Neural cell (in vitro differentiated cells): ENCODE results near the gene TOR1AIP2. TPM values are rescaled to one million over a fixed set of nuclear protein-coding genes. Genes with fewer than 3 reads are reported as not detected.

Experiments
- H2AFZ ChIP-seq: fragments of 200-600, 300-800 bp; sonication (generic), shearing (Covaris generic); 2 replicates; pipeline ENCODE4 v1.6.0; 2014; ENCODE audit warnings: low read depth, mild to moderate bottlenecking, antibody characterized with exemption, low read length, moderate library complexity
- H3F3A ChIP-seq: fragments of 200-600 bp; shearing (Covaris generic); 2 replicates; pipeline ENCODE4 v1.6.1; 2016; ENCODE audit warnings: mild to moderate bottlenecking, moderate library complexity, mixed read lengths, antibody characterized with exemption, low read length; ENCODE audit not compliant: insufficient read depth, poor library complexity, severe bottlenecking
- H3K27ac ChIP-seq: fragments of 200-600, 300-800 bp; sonication (generic), shearing (Covaris generic); 2 replicates; pipeline ENCODE4 v1.5.1; 2014; ENCODE audit warnings: mild to moderate bottlenecking, low read length, moderate library complexity
- H3K27me3 ChIP-seq: fragments of 300-800, 200-600 bp; sonication (generic), shearing (Covaris generic); 2 replicates; pipeline ENCODE4 v1.6.0; 2014; ENCODE audit warnings: mild to moderate bottlenecking, low read depth, low read length, moderate library complexity; ENCODE audit not compliant: insufficient read depth
- H3K36me3 ChIP-seq: fragments of 300-800, 200-600 bp; sonication (generic), shearing (Covaris generic); 2 replicates; pipeline ENCODE4 v1.5.1; 2014; ENCODE audit warnings: mild to moderate bottlenecking, antibody characterized with exemption, low read length, moderate library complexity; ENCODE audit not compliant: insufficient read depth
- H3K4me2 ChIP-seq: fragments of 300-800, 200-600 bp; sonication (generic), shearing (Covaris generic); 2 replicates; pipeline ENCODE4 v1.6.0; 2014; ENCODE audit warnings: mild to moderate bottlenecking, low read length
- H3K4me3 ChIP-seq: fragments of 300-800, 200-600 bp; sonication (generic), shearing (Covaris generic); 2 replicates; pipeline ENCODE4 v1.5.1; 2014; ENCODE audit warnings: mild to moderate bottlenecking, low read length, moderate library complexity
- H3K79me2 ChIP-seq: fragments of 200-600 bp; shearing (Covaris generic); replicated peaks from 2 replicates; pipeline ENCODE4 v1.6.0; 2014; ENCODE audit warnings: mild to moderate bottlenecking, low read length, moderate library complexity; ENCODE audit not compliant: insufficient read depth
- H3K9ac ChIP-seq: fragments of 300-800, 200-600 bp; sonication (generic), shearing (Covaris generic); 2 replicates; pipeline ENCODE4 v1.6.1; 2016; ENCODE audit warnings: mild to moderate bottlenecking, low read length, mixed read lengths
- H3K9me2 ChIP-seq: fragments of 200-600 bp; shearing (Covaris generic); 2 replicates; pipeline ENCODE4 v1.6.1; 2016; ENCODE audit warnings: mild to moderate bottlenecking, low read length, mixed read lengths; ENCODE audit not compliant: insufficient read depth
- H3K9me3 ChIP-seq: fragments of 200-600, 300-800 bp; sonication (generic), shearing (Covaris generic); 2 replicates; pipeline ENCODE4 v1.6.1; 2016; ENCODE audit warnings: mild to moderate bottlenecking, mixed run types, low read length, moderate library complexity, mixed read lengths
- H4K20me1 ChIP-seq: fragments of 200-600 bp; shearing (Covaris generic); 2 replicates; pipeline ENCODE4 v1.6.1; 2016; ENCODE audit warnings: mild to moderate bottlenecking, mixed run types; ENCODE audit not compliant: insufficient read depth
- EP300 ChIP-seq: fragments of 450-650 bp; conservative IDR thresholded peaks from 2 replicates; pipeline ENCODE4 v1.6.1; 2014; ENCODE audit warnings: antibody characterized with exemption, mild to moderate bottlenecking, moderate library complexity; ENCODE audit not compliant: poor library complexity, severe bottlenecking
- EZH2 ChIP-seq: fragments of 200-600, 300-800 bp; shearing (Covaris generic), sonication (generic); IDR thresholded peaks from 2 replicates; pipeline ENCODE4 v1.6.1; 2014; ENCODE audit warnings: antibody characterized with exemption, low read length, borderline replicate concordance, mild to moderate bottlenecking; ENCODE audit not compliant: insufficient read depth, poor library complexity, severe bottlenecking
- MXI1 ChIP-seq: fragments of 450-650 bp; conservative IDR thresholded peaks from 2 replicates; pipeline ENCODE4 v1.6.1; 2014; ENCODE audit warnings: antibody characterized with exemption, mild to moderate bottlenecking; ENCODE audit not compliant: poor library complexity, severe bottlenecking
- POLR2AphosphoS5 ChIP-seq: IDR thresholded peaks from 2 replicates; pipeline ENCODE4 v1.6.1; 2012
- RAD21 ChIP-seq: fragments of 450-650 bp; conservative IDR thresholded peaks from 2 replicates; pipeline ENCODE4 v1.6.1; 2014; ENCODE audit warnings: antibody characterized with exemption, mild to moderate bottlenecking, moderate library complexity
- SMC3 ChIP-seq: fragments of 450-650 bp; conservative IDR thresholded peaks from 2 replicates; pipeline ENCODE4 v1.6.1; 2014; ENCODE audit warnings: antibody characterized with exemption, mild to moderate bottlenecking, moderate library complexity; ENCODE audit not compliant: poor library complexity
- TAF1 ChIP-seq: IDR thresholded peaks from 2 replicates; pipeline ENCODE4 v1.6.1; 2012; ENCODE audit warnings: low read depth
- polyA plus RNA-seq: library from polyadenylated mRNA; depleted of rRNA; stranded (reverse); fragments of >200 nt; gene quantifications from 2 replicates; pipeline ENCODE4 v1.2.3, GENCODE V29; 2014
- TF ChIP-seq, protein P1 (sequence below): fragments of 450-650 bp; IDR thresholded peaks from 2 replicates; pipeline ENCODE4 v1.5.1; 2014; ENCODE audit warnings: antibody characterized with exemption, mild to moderate bottlenecking, moderate library complexity; ENCODE audit not compliant: poor library complexity, severe bottlenecking
- TF ChIP-seq, protein P2 (sequence below): IDR thresholded peaks from 2 replicates; pipeline ENCODE4 v1.6.1; 2012; ENCODE audit warnings: borderline replicate concordance

Gene TOR1AIP2
- polyA plus RNA-seq, 1 donor from 2014 or later: 44.7 TPM

DNA sequence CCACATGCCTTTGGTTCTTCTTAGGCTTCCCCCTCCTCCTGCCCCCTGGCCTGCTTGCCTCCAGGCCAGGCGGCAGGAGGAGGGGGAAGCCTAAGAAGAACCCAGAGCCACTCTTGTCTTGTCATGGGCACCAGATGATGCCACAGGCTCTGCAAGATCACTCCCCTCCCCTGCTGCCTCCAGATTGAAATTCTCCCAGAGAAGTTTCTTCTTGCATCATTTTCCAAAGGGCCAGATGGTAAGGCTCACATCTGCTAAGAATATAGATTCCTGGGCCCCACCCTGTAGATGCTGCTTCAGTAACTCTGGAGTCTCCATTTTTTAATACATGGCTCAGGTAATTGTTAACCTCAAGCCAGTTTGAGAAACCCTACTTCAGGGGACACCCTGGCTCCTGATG is 73.7 kb downstream of the TOR1AIP2 start:
- Histone ChIP-seq H3K9me2 (no peaks in the 10 kb centered on the region), H3K36me3 (no peaks in the 10 kb centered on the region), H2AFZ (no peak overlapping the region), H3K27me3 (no peaks in the 10 kb centered on the region), H4K20me1 (no peaks in the 10 kb centered on the region), H3K4me3 (no peak overlapping the region), H3K27ac (no peak overlapping the region), H3K4me2 (no peak overlapping the region), H3K9ac (no peak overlapping the region), H3F3A (no peaks in the 10 kb centered on the region), H3K79me2 (no peaks in the 10 kb centered on the region), H3K9me3 (no peaks in the 10 kb centered on the region)
- no peak for TF ChIP-seq RAD21
- no peak for TF ChIP-seq EZH2
- TF ChIP-seq, protein P1, sequence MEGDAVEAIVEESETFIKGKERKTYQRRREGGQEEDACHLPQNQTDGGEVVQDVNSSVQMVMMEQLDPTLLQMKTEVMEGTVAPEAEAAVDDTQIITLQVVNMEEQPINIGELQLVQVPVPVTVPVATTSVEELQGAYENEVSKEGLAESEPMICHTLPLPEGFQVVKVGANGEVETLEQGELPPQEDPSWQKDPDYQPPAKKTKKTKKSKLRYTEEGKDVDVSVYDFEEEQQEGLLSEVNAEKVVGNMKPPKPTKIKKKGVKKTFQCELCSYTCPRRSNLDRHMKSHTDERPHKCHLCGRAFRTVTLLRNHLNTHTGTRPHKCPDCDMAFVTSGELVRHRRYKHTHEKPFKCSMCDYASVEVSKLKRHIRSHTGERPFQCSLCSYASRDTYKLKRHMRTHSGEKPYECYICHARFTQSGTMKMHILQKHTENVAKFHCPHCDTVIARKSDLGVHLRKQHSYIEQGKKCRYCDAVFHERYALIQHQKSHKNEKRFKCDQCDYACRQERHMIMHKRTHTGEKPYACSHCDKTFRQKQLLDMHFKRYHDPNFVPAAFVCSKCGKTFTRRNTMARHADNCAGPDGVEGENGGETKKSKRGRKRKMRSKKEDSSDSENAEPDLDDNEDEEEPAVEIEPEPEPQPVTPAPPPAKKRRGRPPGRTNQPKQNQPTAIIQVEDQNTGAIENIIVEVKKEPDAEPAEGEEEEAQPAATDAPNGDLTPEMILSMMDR: no peak
- TF ChIP-seq POLR2AphosphoS5: no peak
- TF ChIP-seq, protein P2, sequence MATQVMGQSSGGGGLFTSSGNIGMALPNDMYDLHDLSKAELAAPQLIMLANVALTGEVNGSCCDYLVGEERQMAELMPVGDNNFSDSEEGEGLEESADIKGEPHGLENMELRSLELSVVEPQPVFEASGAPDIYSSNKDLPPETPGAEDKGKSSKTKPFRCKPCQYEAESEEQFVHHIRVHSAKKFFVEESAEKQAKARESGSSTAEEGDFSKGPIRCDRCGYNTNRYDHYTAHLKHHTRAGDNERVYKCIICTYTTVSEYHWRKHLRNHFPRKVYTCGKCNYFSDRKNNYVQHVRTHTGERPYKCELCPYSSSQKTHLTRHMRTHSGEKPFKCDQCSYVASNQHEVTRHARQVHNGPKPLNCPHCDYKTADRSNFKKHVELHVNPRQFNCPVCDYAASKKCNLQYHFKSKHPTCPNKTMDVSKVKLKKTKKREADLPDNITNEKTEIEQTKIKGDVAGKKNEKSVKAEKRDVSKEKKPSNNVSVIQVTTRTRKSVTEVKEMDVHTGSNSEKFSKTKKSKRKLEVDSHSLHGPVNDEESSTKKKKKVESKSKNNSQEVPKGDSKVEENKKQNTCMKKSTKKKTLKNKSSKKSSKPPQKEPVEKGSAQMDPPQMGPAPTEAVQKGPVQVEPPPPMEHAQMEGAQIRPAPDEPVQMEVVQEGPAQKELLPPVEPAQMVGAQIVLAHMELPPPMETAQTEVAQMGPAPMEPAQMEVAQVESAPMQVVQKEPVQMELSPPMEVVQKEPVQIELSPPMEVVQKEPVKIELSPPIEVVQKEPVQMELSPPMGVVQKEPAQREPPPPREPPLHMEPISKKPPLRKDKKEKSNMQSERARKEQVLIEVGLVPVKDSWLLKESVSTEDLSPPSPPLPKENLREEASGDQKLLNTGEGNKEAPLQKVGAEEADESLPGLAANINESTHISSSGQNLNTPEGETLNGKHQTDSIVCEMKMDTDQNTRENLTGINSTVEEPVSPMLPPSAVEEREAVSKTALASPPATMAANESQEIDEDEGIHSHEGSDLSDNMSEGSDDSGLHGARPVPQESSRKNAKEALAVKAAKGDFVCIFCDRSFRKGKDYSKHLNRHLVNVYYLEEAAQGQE: no peak
- no peak for TF ChIP-seq EP300
- TF ChIP-seq TAF1: no peak
- TF ChIP-seq MXI1: no peak
- TF ChIP-seq SMC3: no peak

GRCh38 chr1:179803104-179803503 is 74.5 kb downstream of the TOR1AIP2 start:
- Histone ChIP-seq H3K9me3 (no peaks in the 10 kb centered on the region), H3K79me2 (no peaks in the 10 kb centered on the region), H3K27ac (no peak overlapping the region), H3K27me3 (no peaks in the 10 kb centered on the region), H4K20me1 (no peaks in the 10 kb centered on the region), H3K4me3 (no peak overlapping the region), H2AFZ (no peak overlapping the region), H3K9ac (no peak overlapping the region), H3K9me2 (no peaks in the 10 kb centered on the region), H3K4me2 (no peak overlapping the region), H3K36me3 (no peaks in the 10 kb centered on the region), H3F3A (no peaks in the 10 kb centered on the region)
- TF ChIP-seq, protein P1: no peak
- TF ChIP-seq TAF1: no peak
